ENCODE results near the gene XRCC1. TPM values are rescaled to one million over a fixed set of nuclear protein-coding genes. Genes with fewer than 3 reads are reported as not detected.
"Not testable (repeated sequence)": the region's sequence is repeated elsewhere in the genome, so short reads cannot be mapped to it uniquely, and the experiment has no call there.

The XRCC1 gene
- total RNA-seq, 1 experiment from 2014 or later = 40.7 TPM

- Histone ChIP-seq H3K4me1 (peaks cover 15% of the 10 kb centered on the region), H3K36me3 (ENCODE audit: control insufficient read depth, insufficient read depth, low read length) (no peaks in the 10 kb centered on the region; the same call in 1 of the 2 replicates), H3K4me3 (ENCODE audit: low read depth, low read length) (peak overlapping the region; percentile 85), H3K9me3 (no peaks in the 10 kb centered on the region), H3K27me3 (replicated peaks; ENCODE audit: control insufficient read depth, insufficient read depth, low read length) (no peaks in the 10 kb centered on the region)
- ChIA-PET POLR2A (no interaction called here), CTCF (interaction anchor here (0.6 to 2.2 kb wide), 5 partner anchors 22 to 93 kb away, joined by 3 to 9 read pairs (median 5); partner anchors contain the start of gene PHLDB3)
- Mint-ChIP-seq H3K4me3 (ENCODE audit: unreplicated experiment) (peak overlapping the region; percentile 98), H3K27me3 (ENCODE audit: insufficient read depth, unreplicated experiment) (no peaks in the 10 kb centered on the region), H3K36me3 (ENCODE audit: insufficient read depth, unreplicated experiment) (peaks cover 18% of the 10 kb centered on the region), H3K27ac (ENCODE audit: unreplicated experiment) (peak overlapping the region; percentile 93), H3K9me3 (ENCODE audit: unreplicated experiment) (no peaks in the 10 kb centered on the region), H3K4me1 (ENCODE audit: low read depth, unreplicated experiment) (peaks cover 22% of the 10 kb centered on the region)
- TF ChIP-seq, protein P1, sequence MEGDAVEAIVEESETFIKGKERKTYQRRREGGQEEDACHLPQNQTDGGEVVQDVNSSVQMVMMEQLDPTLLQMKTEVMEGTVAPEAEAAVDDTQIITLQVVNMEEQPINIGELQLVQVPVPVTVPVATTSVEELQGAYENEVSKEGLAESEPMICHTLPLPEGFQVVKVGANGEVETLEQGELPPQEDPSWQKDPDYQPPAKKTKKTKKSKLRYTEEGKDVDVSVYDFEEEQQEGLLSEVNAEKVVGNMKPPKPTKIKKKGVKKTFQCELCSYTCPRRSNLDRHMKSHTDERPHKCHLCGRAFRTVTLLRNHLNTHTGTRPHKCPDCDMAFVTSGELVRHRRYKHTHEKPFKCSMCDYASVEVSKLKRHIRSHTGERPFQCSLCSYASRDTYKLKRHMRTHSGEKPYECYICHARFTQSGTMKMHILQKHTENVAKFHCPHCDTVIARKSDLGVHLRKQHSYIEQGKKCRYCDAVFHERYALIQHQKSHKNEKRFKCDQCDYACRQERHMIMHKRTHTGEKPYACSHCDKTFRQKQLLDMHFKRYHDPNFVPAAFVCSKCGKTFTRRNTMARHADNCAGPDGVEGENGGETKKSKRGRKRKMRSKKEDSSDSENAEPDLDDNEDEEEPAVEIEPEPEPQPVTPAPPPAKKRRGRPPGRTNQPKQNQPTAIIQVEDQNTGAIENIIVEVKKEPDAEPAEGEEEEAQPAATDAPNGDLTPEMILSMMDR (IDR thresholded peaks at IDR 0.05; ENCODE audit: insufficient read depth in 1 of 2, low read depth in 1 of 2, low read length in 1 of 2, severe bottlenecking in 1 of 2, unreplicated experiment in 1 of 2) = no peak
- DNase-seq = peak; percentile 37 to 54
- TSS peak; percentile 43 for BruUV-seq (replicated peaks)
- intact Hi-C loops (cut with micrococcal nuclease; ENCODE audit: unreplicated experiment) = loop anchor here (1.0 to 5.0 kb wide), 2 partner anchors 7 to 64 kb away; partner anchors contain the start of gene ZNF575
Measured at GRCh38 chr19:43525836-43526771, 49.2 kb downstream of the XRCC1 start.

- H3K9me3 Mint-ChIP-seq (ENCODE audit: unreplicated experiment) = no peaks in the 10 kb centered on the region
- peak overlapping the region; percentile 93 for H3K27ac Mint-ChIP-seq (ENCODE audit: unreplicated experiment)
- peaks cover 18% of the 10 kb centered on the region for H3K36me3 Mint-ChIP-seq (ENCODE audit: insufficient read depth, unreplicated experiment)
- no peaks in the 10 kb centered on the region for H3K27me3 Mint-ChIP-seq (ENCODE audit: insufficient read depth, unreplicated experiment)
- Histone ChIP-seq H3K27me3 (replicated peaks; ENCODE audit: control insufficient read depth, insufficient read depth, low read length) (no peaks in the 10 kb centered on the region), H3K4me3 (ENCODE audit: low read depth, low read length) (peak overlapping the region; percentile 85), H3K4me1 (peaks cover 15% of the 10 kb centered on the region), H3K36me3 (ENCODE audit: control insufficient read depth, insufficient read depth, low read length) (no peaks in the 10 kb centered on the region; the same call in 1 of the 2 replicates), H3K9me3 (no peaks in the 10 kb centered on the region)
- intact Hi-C loops (cut with micrococcal nuclease; ENCODE audit: unreplicated experiment) = loop anchor here (1.0 to 5.0 kb wide), 2 partner anchors 8 to 63 kb away; partner anchors contain the start of gene ZNF575
- DNase-seq = peak; percentile 75 to 89
- TSS peak; percentile 17 for BruUV-seq (replicated peaks)
- peaks cover 22% of the 10 kb centered on the region for H3K4me1 Mint-ChIP-seq (ENCODE audit: low read depth, unreplicated experiment)
- TF ChIP-seq, protein P1 (IDR thresholded peaks at IDR 0.05; ENCODE audit: insufficient read depth in 1 of 2, low read depth in 1 of 2, low read length in 1 of 2, severe bottlenecking in 1 of 2, unreplicated experiment in 1 of 2) = no peak
- CTCF ChIA-PET = interaction anchor here (0.6 to 2.2 kb wide), 6 partner anchors 8 to 93 kb away, joined by 3 to 9 read pairs (median 4); partner anchors contain the start of genes PHLDB3 and ZNF575
- POLR2A ChIA-PET = interaction anchor here (0.6 to 1.1 kb wide), 2 partner anchors 21 to 51 kb away, joined by 3 to 4 read pairs; partner anchors contain the start of gene PHLDB3
- peak overlapping the region; percentile 98 for H3K4me3 Mint-ChIP-seq (ENCODE audit: unreplicated experiment)
Measured at GRCh38 chr19:43524922-43525835, 50.1 kb downstream of the XRCC1 start.

- H3K4me1 ChIP-seq = peaks cover 15% of the 10 kb centered on the region
- BruUV-seq (replicated peaks); H3K4me3 Mint-ChIP-seq (ENCODE audit: unreplicated experiment); DNase-seq; intact Hi-C loops (cut with micrococcal nuclease; ENCODE audit: unreplicated experiment); H3K9me3 ChIP-seq; H3K27me3 Mint-ChIP-seq (ENCODE audit: insufficient read depth, unreplicated experiment); H3K4me3 ChIP-seq (ENCODE audit: low read depth, low read length); H3K9me3 Mint-ChIP-seq (ENCODE audit: unreplicated experiment); H3K27me3 ChIP-seq (replicated peaks; ENCODE audit: control insufficient read depth, insufficient read depth, low read length); H3K36me3 ChIP-seq (ENCODE audit: control insufficient read depth, insufficient read depth, low read length); H3K27ac Mint-ChIP-seq (ENCODE audit: unreplicated experiment); POLR2A ChIA-PET: not testable (repeated sequence)
- CTCF ChIA-PET = interaction anchor here (1.4 kb wide), 1 partner anchor 77 kb away, joined by 4 read pairs; no protein-coding TSS in a partner anchor
- Mint-ChIP-seq H3K4me1 (ENCODE audit: low read depth, unreplicated experiment) (peaks cover 30% of the 10 kb centered on the region), H3K36me3 (ENCODE audit: insufficient read depth, unreplicated experiment) (peaks cover 28% of the 10 kb centered on the region)
Measured at GRCh38 chr19:43523696-43524095, 51.6 kb downstream of the XRCC1 start.
